ENCODE data around the gene WAC. TPM values are rescaled to one million over a fixed set of nuclear protein-coding genes. Genes with fewer than 3 reads are reported as not detected.
"Not testable (repeated sequence)": the region's sequence is repeated elsewhere in the genome, so short reads cannot be mapped to it uniquely, and the experiment has no call there.

Gene WAC
- total RNA-seq, 1 donor from 2014 or later: 54.8 TPM

GRCh38 chr10:28496017-28496416 lies 36.9 kb upstream of the WAC start:
- no peak overlapping the region for H3K4me3 ChIP-seq (ENCODE audit: low read depth, low read length)
- TF ChIP-seq CTCF (conservative IDR thresholded peaks at IDR 0.05; ENCODE audit: low read depth, low read length): no peak
- DNase-seq (ENCODE audit: low read depth): no peak

- no peak for DNase-seq (ENCODE audit: low read depth)
- TF ChIP-seq CTCF (conservative IDR thresholded peaks at IDR 0.05; ENCODE audit: low read depth, low read length): no peak
- no peak overlapping the region for H3K4me3 ChIP-seq (ENCODE audit: low read depth, low read length)
These were observed 36.4 kb upstream of the WAC start for GRCh38 chr10:28496481-28496961.

- DNase-seq (ENCODE audit: low read depth): no peak
- H3K4me3 ChIP-seq (ENCODE audit: low read depth, low read length): no peak overlapping the region
- TF ChIP-seq CTCF (conservative IDR thresholded peaks at IDR 0.05; ENCODE audit: low read depth, low read length): no peak
These were observed 35.4 kb upstream of the WAC start for GRCh38 chr10:28497313-28498126.

GRCh38 chr10:28500203-28500602 lies 32.7 kb upstream of the WAC start:
- DNase-seq (ENCODE audit: low read depth); H3K4me3 ChIP-seq (ENCODE audit: low read depth, low read length): not testable (repeated sequence)

- no peak for TF ChIP-seq CTCF (conservative IDR thresholded peaks at IDR 0.05; ENCODE audit: low read depth, low read length)
- no peak for DNase-seq (ENCODE audit: low read depth)
- H3K4me3 ChIP-seq (ENCODE audit: low read depth, low read length): no peak overlapping the region
These were observed 29.8 kb upstream of the WAC start for GRCh38 chr10:28503114-28503513.

GRCh38 chr10:28505359-28505959 lies 27.5 kb upstream of the WAC start:
- DNase-seq (ENCODE audit: low read depth): no peak
- no peak for TF ChIP-seq CTCF (conservative IDR thresholded peaks at IDR 0.05; ENCODE audit: low read depth, low read length)

GRCh38 chr10:28508304-28508925 lies 24.5 kb upstream of the WAC start:
- no peak overlapping the region for H3K4me3 ChIP-seq (ENCODE audit: low read depth, low read length)
- TF ChIP-seq CTCF (conservative IDR thresholded peaks at IDR 0.05; ENCODE audit: low read depth, low read length): no peak
- DNase-seq (ENCODE audit: low read depth): no peak

More at GRCh38 chr10:28505359-28505959, 27.5 kb upstream of the WAC start:
- H3K4me3 ChIP-seq (ENCODE audit: low read depth, low read length): no peak overlapping the region
